ENCODE measurements around the gene ERCC6L2.

ERCC6L2 gene

GRCh38 chr9:95875305-95876137 is at the start of gene ERCC6L2:
Gene ERCC6L2, plus strand, starts transcription at chr9:95875691. Its CDS starts 348 bp downstream, at chr9:95876039.
- peak; percentile 89 for DNase-seq

DNA sequence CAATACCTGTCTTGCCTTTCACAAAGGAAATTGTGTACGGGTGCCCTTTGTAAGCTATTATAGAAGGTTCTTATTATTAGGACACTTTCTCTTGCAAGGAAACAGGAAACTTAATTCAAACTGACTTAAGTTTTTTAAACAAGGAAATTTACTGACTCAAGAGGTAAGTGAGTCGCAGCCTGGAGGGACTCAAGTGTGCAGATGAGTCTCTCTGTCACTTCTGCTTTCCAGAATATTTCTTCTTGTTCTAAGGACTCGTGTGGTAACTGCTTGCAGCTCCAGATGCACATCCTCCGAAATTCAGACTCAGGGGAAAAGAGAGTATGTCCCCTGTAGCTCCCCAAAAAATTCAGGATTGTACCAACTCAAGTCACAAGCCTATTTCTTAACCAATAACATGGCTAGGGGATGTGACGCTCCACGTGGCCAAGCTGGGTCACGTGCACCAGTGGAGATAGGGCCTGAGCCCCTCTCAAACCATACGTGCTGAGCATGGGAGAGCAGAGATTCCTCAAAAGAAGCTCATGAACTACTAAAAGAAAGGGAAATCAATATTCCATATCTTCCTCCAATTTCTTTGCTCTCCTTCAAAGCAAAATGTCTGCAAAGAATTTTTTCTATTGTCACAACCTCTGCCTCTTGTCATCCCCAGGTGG is 49.2 kb upstream of the ERCC6L2 start:
- no peak for DNase-seq

GRCh38 chr9:95830768-95831167 is 44.7 kb upstream of the ERCC6L2 start:
- no peak for DNase-seq

- DNase-seq = no peak
Observed at GRCh38 chr9:95831810-95832209, 43.7 kb upstream of the ERCC6L2 start.

- DNase-seq = no peak
Observed at GRCh38 chr9:95833546-95834178, 41.8 kb upstream of the ERCC6L2 start.

GRCh38 chr9:95834281-95834907 is 41.1 kb upstream of the ERCC6L2 start:
- DNase-seq = no peak

DNA sequence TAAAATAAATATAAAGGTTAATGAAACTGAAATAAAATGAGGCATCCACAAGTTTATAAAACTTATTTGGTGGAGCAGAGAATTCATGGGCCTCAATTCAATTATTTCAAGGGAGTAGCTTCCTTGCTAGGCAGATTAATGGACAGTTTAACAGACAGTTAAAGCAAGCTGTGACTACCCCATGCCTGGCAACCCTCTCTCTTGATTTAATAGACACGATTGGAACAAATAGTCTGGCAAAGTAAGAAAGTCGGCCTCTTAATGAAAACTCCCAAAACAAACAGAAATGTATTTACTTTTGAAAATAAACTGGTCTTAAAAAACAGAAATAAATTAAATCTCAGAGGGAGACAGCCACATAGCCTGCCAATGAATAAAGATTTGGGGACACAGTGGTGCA is 40.1 kb upstream of the ERCC6L2 start:
- no peak for DNase-seq

- no peak for DNase-seq
Observed at GRCh38 chr9:95836072-95836471, 39.4 kb upstream of the ERCC6L2 start.

- DNase-seq = no peak
Observed at GRCh38 chr9:95839012-95839411, 36.5 kb upstream of the ERCC6L2 start.

DNA sequence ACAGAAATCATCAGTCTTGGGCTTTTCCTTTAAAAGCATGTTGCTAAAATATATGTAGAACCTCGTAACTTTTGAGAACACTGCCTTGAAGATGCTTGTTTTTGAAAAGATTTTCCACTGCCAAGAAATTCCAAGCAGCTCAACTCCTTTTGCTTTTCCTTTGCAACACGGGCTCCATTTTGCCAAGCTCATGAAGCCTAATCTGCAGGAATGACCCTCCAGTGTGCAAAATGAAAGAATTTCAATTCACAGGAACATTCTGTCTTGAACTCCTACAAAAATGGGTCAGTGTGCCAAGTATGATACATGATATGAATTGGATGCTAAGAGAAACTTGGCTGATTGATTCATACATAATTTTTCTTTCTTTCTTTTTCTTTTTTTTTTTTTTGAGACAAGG is 35.4 kb upstream of the ERCC6L2 start:
- no peak for DNase-seq

DNA sequence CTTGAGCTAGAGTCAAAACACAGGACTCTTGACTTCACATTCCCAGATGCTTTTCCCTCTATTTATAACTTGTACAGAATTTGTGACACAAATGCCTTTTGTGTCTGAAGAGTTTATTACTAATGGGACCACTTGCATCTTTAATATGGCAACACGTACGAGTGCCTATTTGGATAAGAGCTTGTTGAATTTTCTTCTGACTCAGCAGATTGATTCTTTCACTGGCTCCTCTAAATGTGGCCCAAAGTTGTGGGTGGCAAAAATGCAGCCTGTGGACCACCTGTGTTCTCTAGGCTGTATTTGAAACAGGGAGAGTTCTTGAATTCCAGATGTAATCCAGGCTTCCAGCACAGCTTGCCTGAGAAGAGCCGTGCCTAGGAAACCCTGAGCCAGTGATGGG is 34.1 kb upstream of the ERCC6L2 start:
- no peak for DNase-seq

DNA sequence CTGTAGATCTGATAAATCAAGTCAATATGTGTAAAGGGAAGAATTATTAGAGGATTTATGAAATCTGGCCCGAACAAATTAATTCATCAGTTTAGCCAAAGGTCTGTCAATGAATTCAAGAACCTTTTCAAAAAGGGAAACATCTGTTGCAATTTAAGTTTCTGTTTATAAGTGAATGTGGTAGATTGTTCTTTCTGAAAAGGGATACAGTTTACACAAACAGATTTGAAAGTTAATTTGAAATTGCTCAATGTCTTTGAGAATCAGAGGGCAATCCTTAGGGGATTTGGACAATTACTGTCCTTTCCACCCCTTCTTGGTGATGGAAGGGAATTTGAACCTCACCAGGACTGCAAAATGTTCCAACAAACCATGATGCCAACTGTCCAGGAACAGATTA is 29.7 kb upstream of the ERCC6L2 start:
- DNase-seq = no peak

- DNase-seq = no peak
Observed at GRCh38 chr9:95848764-95849163, 26.7 kb upstream of the ERCC6L2 start.

DNA sequence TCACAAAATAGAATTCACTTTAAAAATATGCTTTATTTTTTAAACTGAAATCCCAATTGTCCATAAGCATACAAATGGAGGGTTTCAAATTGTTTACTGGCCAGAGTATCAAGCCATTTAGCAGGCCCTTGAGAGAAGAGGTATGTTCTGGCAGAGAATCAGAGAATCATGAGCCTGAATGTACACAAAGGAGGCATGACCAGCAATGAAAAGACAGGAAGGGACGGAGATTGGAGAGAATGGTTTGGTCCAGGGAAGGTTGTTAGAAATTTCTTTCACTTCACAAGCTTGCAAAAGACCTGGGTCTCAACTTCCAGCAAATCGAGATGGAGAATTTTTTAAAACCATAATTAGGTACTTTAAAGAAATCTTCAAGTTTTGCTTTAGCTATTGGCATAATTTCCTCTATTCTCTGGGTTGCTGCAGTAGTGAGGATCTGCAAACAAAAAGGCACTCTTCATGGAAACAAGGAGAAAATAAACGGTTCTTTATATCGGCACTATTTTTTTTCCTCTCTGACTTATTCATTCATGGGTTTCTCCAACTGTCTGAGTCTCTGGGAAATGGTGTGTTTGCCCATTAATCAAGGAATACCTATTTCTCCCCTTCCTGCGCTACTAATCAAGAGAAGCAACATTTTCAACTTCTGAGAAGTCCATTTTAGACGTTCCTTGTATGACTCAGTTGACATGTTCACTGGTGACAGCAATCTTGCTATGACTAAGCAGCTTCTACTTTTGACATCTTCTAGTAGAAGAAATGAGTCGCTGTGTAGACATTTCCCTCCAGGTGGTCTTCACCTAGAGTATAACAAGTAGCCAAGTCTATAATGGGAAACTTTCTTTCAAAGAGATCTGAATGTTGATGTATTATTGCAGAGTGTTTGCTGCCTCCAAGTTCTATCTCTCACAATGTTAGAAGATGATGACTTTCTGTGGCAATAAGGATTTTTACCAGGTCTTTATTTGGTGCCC is 23.1 kb upstream of the ERCC6L2 start:
- DNase-seq = no peak

- DNase-seq = no peak
Observed at GRCh38 chr9:95854386-95855020, 21.0 kb upstream of the ERCC6L2 start.

- no peak for DNase-seq
Observed at GRCh38 chr9:95855961-95856360, 19.5 kb upstream of the ERCC6L2 start.

GRCh38 chr9:95857124-95857523 is 18.4 kb upstream of the ERCC6L2 start:
- DNase-seq = no peak

DNA sequence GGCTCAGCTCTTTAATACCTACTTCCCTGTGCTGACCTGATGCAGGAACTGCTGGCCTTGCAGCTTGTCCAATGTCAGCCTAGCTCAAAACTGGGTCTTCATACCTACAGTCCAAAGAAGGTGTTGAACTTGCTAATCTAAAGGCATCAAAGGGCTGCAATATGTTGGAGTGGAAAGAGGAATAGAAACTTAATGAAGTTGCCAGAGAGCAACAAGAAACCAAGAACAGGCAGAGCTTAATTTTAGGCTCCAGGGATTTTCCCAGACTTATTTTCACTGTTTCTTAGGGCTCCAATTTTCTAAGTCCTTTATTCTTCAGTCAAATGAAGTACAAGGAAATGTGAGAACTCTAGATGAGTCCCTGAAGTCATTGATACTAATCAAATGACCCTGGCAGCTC is 17.6 kb upstream of the ERCC6L2 start:
- no peak for DNase-seq

DNA sequence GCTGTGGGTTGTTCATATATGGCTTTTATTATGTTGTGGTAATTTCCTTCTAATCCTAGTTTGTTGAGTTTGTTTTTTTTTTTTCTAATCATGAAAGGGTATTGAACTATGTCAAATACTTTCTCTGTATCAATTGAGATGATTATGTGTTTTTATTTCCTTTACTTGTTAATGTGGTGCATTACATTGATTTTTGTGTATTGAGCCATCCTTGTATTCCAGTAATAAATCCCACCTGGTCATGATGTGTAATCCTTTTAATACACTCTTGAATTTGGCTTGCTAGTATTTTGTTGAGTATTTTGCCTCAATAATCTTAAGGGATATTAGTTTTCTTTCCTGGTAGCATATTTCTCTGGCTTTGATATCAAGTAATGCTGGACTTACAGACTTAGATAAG is 13.1 kb upstream of the ERCC6L2 start:
- DNase-seq = no peak

GRCh38 chr9:95864852-95865580 is 10.5 kb upstream of the ERCC6L2 start:
- no peak for DNase-seq

DNA sequence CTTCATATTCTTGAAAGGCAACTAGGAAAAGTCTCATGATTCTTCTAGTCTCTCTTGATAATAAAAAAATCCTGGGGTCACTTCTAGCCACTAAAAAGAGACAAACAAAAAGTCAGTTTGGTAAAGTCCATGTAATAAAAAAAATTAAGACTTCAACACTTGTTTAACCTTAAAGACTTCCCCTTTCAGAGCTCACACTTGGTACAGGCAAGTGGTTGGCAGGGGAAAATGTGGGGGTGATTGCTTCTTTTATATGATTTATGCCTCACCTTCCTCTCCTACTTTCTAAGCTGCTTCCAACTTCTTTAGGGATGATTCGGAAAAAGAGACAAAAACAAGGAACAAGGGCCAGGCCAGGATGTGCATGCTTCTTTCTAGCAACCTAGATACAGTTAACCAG is 5.1 kb upstream of the ERCC6L2 start:
- DNase-seq = no peak
